HepG2 (cell line): ENCODE data around the gene PDGFRB. TPM values are rescaled to one million over a fixed set of nuclear protein-coding genes. Genes with fewer than 3 reads are reported as not detected.

ENCODE experiments used
- GATAD2A ChIP-seq: IDR thresholded peaks from 2 replicates; pipeline ENCODE4 v1.6.1; 2016
- HDAC2 ChIP-seq: sonication (generic); formaldehyde crosslinking; IDR thresholded peaks from 2 replicates; pipeline ENCODE4 v1.4.0; 2020; ENCODE audit warnings: missing genetic modification reagents
- KDM5B ChIP-seq: sonication (generic); formaldehyde crosslinking; IDR thresholded peaks from 2 replicates; pipeline ENCODE4 v1.4.0; 2020; ENCODE audit warnings: missing genetic modification reagents, mild to moderate bottlenecking, borderline replicate concordance
- NONO ChIP-seq, 2 experiments: fragments of 450-650 bp in 1 of 2; sonication (generic) in 1 of 2; formaldehyde crosslinking in 1 of 2; IDR thresholded peaks in 1 of 2; conservative IDR thresholded peaks in 1 of 2; 2 replicates each; pipeline versions ENCODE4 v1.6.1 to v1.8.0; 2017 to 2022; ENCODE audit warnings: mild to moderate bottlenecking in 1 of 2, missing genetic modification reagents in 1 of 2, moderate library complexity in 1 of 2
- RBAK ChIP-seq: sonication (generic); formaldehyde crosslinking; IDR thresholded peaks from 2 replicates; pipeline ENCODE4 v1.5.1; 2020; ENCODE audit warnings: mild to moderate bottlenecking, missing genetic modification reagents
- SMC3 ChIP-seq: IDR thresholded peaks from 2 replicates; pipeline ENCODE4 v1.6.1; 2011; ENCODE audit warnings: low read length, improper control_type of control experiment
- TEAD3 ChIP-seq: optimal IDR thresholded peaks from 2 replicates; pipeline ENCODE3; 2016; ENCODE audit warnings: borderline replicate concordance
- YY1 ChIP-seq: IDR thresholded peaks from 2 replicates; pipeline ENCODE4 v1.6.1; 2011; ENCODE audit warnings: low read length, low read depth, moderate library complexity, mild to moderate bottlenecking; ENCODE audit not compliant: insufficient read depth, insufficient replicate concordance
- ZFP36L1 ChIP-seq: sonication (generic); formaldehyde crosslinking; IDR thresholded peaks from 2 replicates; pipeline ENCODE4 v1.8.0; 2022; ENCODE audit warnings: mild to moderate bottlenecking, missing genetic modification reagents, moderate library complexity
- ZNF331 ChIP-seq: sonication (generic); formaldehyde crosslinking; IDR thresholded peaks from 2 replicates; pipeline ENCODE4 v1.4.0; 2020; ENCODE audit warnings: missing genetic modification reagents
- ZNF652 ChIP-seq: IDR thresholded peaks from 2 replicates; pipeline ENCODE4 v1.6.1; 2016; ENCODE audit warnings: low read depth, borderline replicate concordance
- ZNF720 ChIP-seq: sonication (generic); formaldehyde crosslinking; IDR thresholded peaks from 2 replicates; pipeline ENCODE4 v1.4.0; 2020; ENCODE audit warnings: missing genetic modification reagents
- polyA plus RNA-seq, 8 experiments: library from polyadenylated mRNA; depleted of rRNA in 3 of 8; stranded (reverse) in 7 of 8; unstranded in 1 of 8; fragments of >200 nt; fragmentation: Illumina TruSeq in 4 of 8; extraction: Trizol in 4 of 8; gene quantifications; 2 replicates each; pipeline versions ENCODE4 v1.2.1 to v1.2.3, GENCODE V29; 2011 to 2016; ENCODE audit warnings: low read depth in 4 of 8, missing spikeins in 1 of 8, mixed read lengths in 1 of 8; ENCODE audit not compliant: insufficient read depth in 1 of 8
- total RNA-seq, 5 experiments: library from RNA; depleted of rRNA; stranded (reverse); fragments of >200 nt; fragmentation: Illumina TruSeq; extraction: Trizol; gene quantifications; 2 replicates each; pipeline ENCODE4 v1.2.3, GENCODE V29; 2016; ENCODE audit warnings: low read depth in 1 of 5
- TF ChIP-seq, protein P1 (sequence below): IDR thresholded peaks from 2 replicates; pipeline ENCODE4 v1.6.1; 2018; ENCODE audit warnings: missing genetic modification reagents, mild to moderate bottlenecking, missing compliant biosample characterization
- TF ChIP-seq, protein P2 (sequence below): IDR thresholded peaks from 2 replicates; pipeline ENCODE4 v1.4.0; 2020; ENCODE audit warnings: mild to moderate bottlenecking, missing genetic modification reagents
- TF ChIP-seq, protein P3 (sequence below): IDR thresholded peaks from 2 replicates; pipeline ENCODE4 v1.6.1; 2016
- TF ChIP-seq, protein P4 (sequence below), 2 experiments: fragments of 450-650 bp in 1 of 2; sonication (generic) in 1 of 2; formaldehyde crosslinking; IDR thresholded peaks; 2 replicates each; pipeline versions ENCODE4 v1.5.0 to v1.8.0; 2020 to 2022; ENCODE audit warnings: mild to moderate bottlenecking in 1 of 2, missing genetic modification reagents in 1 of 2
- TF ChIP-seq, protein P5 (sequence below): sonication (generic); formaldehyde crosslinking; IDR thresholded peaks from 2 replicates; pipeline ENCODE4 v1.4.0; 2020; ENCODE audit warnings: mild to moderate bottlenecking, missing genetic modification reagents
- TF ChIP-seq, protein P6 (sequence below): sonication (generic); formaldehyde crosslinking; IDR thresholded peaks from 2 replicates; pipeline ENCODE4 v1.8.0; 2023; ENCODE audit warnings: mild to moderate bottlenecking, missing genetic modification reagents

The PDGFRB gene
- total and polyA plus RNA-seq, 2 of the 13 experiments (the other 11 are each of a cell fraction or from before 2014, with no cell fraction given), result 4.0 to 21.0 TPM

DNA sequence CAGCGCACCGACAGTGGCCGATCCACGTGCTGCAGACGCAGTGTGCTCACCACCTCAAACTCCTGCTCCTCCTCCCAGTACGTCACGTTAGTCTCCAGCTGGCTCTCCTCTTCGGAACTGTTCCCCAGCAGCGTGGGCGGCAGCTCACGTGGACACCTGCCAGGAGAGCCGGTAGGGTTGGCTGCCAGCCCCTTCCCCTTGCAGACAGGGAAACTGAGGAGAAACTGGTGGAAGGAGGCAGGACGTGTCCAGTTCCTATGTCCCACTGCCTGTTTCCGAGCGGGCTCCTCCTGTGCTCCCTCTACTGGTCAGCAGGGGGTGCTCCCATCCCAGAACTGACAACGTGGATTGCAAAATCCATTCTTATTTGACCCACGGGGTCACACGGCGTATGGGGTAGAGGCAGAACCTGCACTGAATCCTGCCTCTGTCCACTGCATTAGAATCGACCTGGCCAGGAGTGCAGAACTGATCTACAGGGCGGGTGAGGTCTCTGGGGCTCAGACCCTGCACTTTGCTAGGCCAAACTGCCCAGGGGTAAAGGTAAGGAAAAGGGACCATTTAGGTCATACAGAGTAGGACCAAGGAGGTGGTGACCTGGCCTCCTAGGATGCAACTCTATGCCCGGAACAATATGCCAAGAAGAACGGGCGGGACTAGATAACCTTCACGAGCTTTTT lies 25.7 kb downstream of the PDGFRB start (continued):
- TF ChIP-seq, protein P1, sequence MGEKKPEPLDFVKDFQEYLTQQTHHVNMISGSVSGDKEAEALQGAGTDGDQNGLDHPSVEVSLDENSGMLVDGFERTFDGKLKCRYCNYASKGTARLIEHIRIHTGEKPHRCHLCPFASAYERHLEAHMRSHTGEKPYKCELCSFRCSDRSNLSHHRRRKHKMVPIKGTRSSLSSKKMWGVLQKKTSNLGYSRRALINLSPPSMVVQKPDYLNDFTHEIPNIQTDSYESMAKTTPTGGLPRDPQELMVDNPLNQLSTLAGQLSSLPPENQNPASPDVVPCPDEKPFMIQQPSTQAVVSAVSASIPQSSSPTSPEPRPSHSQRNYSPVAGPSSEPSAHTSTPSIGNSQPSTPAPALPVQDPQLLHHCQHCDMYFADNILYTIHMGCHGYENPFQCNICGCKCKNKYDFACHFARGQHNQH (CRISPR knock-in tag), result peak; percentile 41; the same call in 1 of the 2 replicates
- TF ChIP-seq, protein P2, sequence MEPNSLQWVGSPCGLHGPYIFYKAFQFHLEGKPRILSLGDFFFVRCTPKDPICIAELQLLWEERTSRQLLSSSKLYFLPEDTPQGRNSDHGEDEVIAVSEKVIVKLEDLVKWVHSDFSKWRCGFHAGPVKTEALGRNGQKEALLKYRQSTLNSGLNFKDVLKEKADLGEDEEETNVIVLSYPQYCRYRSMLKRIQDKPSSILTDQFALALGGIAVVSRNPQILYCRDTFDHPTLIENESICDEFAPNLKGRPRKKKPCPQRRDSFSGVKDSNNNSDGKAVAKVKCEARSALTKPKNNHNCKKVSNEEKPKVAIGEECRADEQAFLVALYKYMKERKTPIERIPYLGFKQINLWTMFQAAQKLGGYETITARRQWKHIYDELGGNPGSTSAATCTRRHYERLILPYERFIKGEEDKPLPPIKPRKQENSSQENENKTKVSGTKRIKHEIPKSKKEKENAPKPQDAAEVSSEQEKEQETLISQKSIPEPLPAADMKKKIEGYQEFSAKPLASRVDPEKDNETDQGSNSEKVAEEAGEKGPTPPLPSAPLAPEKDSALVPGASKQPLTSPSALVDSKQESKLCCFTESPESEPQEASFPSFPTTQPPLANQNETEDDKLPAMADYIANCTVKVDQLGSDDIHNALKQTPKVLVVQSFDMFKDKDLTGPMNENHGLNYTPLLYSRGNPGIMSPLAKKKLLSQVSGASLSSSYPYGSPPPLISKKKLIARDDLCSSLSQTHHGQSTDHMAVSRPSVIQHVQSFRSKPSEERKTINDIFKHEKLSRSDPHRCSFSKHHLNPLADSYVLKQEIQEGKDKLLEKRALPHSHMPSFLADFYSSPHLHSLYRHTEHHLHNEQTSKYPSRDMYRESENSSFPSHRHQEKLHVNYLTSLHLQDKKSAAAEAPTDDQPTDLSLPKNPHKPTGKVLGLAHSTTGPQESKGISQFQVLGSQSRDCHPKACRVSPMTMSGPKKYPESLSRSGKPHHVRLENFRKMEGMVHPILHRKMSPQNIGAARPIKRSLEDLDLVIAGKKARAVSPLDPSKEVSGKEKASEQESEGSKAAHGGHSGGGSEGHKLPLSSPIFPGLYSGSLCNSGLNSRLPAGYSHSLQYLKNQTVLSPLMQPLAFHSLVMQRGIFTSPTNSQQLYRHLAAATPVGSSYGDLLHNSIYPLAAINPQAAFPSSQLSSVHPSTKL (CRISPR knock-in tag), result peak; percentile 58
- TF ChIP-seq ZFP36L1 (CRISPR knock-in tag) (no peak), YY1 (peak; percentile 46), ZNF652 (CRISPR knock-in tag) (no peak), RBAK (CRISPR knock-in tag) (no peak), ZNF720 (CRISPR knock-in tag) (no peak), TEAD3 (CRISPR knock-in tag) (peak; percentile 45), ZNF331 (peak; percentile 81), KDM5B (CRISPR knock-in tag) (peak; percentile 62; the same call in 1 of the 2 replicates), NONO (IDR thresholded peaks at IDR 0.05) (no peak), NONO (CRISPR knock-in tag; conservative IDR thresholded peaks at IDR 0.05) (peak; percentile 62; the same call in 1 of the 2 replicates), GATAD2A (peak; percentile 74), SMC3 (peak; percentile 98), HDAC2 (CRISPR knock-in tag) (0 out of 2 replicates have a peak, but pooled peaks have one; percentile 41)
- TF ChIP-seq, protein P3, sequence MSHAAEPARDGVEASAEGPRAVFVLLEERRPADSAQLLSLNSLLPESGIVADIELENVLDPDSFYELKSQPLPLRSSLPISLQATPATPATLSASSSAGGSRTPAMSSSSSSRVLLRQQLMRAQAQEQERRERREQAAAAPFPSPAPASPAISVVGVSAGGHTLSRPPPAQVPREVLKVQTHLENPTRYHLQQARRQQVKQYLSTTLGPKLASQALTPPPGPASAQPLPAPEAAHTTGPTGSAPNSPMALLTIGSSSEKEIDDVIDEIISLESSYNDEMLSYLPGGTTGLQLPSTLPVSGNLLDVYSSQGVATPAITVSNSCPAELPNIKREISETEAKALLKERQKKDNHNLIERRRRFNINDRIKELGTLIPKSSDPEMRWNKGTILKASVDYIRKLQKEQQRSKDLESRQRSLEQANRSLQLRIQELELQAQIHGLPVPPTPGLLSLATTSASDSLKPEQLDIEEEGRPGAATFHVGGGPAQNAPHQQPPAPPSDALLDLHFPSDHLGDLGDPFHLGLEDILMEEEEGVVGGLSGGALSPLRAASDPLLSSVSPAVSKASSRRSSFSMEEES, result peak; percentile 69
- TF ChIP-seq, protein P4, sequence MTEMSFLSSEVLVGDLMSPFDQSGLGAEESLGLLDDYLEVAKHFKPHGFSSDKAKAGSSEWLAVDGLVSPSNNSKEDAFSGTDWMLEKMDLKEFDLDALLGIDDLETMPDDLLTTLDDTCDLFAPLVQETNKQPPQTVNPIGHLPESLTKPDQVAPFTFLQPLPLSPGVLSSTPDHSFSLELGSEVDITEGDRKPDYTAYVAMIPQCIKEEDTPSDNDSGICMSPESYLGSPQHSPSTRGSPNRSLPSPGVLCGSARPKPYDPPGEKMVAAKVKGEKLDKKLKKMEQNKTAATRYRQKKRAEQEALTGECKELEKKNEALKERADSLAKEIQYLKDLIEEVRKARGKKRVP (CRISPR knock-in tag; IDR thresholded peaks at IDR 0.05), result 0 out of 4 replicates have a peak, but pooled peaks of 1 of the 2 experiments have one; percentile 51
- TF ChIP-seq, protein P5, sequence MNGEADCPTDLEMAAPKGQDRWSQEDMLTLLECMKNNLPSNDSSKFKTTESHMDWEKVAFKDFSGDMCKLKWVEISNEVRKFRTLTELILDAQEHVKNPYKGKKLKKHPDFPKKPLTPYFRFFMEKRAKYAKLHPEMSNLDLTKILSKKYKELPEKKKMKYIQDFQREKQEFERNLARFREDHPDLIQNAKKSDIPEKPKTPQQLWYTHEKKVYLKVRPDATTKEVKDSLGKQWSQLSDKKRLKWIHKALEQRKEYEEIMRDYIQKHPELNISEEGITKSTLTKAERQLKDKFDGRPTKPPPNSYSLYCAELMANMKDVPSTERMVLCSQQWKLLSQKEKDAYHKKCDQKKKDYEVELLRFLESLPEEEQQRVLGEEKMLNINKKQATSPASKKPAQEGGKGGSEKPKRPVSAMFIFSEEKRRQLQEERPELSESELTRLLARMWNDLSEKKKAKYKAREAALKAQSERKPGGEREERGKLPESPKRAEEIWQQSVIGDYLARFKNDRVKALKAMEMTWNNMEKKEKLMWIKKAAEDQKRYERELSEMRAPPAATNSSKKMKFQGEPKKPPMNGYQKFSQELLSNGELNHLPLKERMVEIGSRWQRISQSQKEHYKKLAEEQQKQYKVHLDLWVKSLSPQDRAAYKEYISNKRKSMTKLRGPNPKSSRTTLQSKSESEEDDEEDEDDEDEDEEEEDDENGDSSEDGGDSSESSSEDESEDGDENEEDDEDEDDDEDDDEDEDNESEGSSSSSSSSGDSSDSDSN (CRISPR knock-in tag), result peak; percentile 47; the same call in 1 of the 2 replicates
- TF ChIP-seq, protein P6, sequence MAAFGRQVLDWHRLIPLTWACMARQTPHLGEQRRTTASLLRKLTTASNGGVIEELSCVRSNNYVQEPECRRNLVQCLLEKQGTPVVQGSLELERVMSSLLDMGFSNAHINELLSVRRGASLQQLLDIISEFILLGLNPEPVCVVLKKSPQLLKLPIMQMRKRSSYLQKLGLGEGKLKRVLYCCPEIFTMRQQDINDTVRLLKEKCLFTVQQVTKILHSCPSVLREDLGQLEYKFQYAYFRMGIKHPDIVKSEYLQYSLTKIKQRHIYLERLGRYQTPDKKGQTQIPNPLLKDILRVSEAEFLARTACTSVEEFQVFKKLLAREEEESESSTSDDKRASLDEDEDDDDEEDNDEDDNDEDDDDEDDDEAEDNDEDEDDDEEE (CRISPR knock-in tag), result no peak
